Measurements from ENCODE around the gene KAT8.
A peak's percentile ranks its signal among the peaks of the same experiment; 100 is the strongest.
"Not testable (repeated sequence)": the region's sequence is repeated elsewhere in the genome, so short reads cannot be mapped to it uniquely, and the experiment has no call there.

Gene KAT8

GRCh38 chr16:31133046-31133501 is 15.6 kb downstream of the KAT8 start:
- no peak for DNase-seq

GRCh38 chr16:31134091-31134571 is 16.7 kb downstream of the KAT8 start:
- DNase-seq, result no peak

- no peak for DNase-seq
Measured at GRCh38 chr16:31134625-31135534, 17.4 kb downstream of the KAT8 start.

GRCh38 chr16:31135535-31136286 is 18.2 kb downstream of the KAT8 start, which contains the start of gene PRSS8:
Gene PRSS8, minus strand, starts transcription at chr16:31135727. Its CDS starts 229 bp downstream, at chr16:31135498.
- DNase-seq, result no peak

GRCh38 chr16:31136287-31136662 is 18.8 kb downstream of the KAT8 start:
- DNase-seq, result no peak

- DNase-seq, result not testable (repeated sequence)
Measured at GRCh38 chr16:31136822-31137499, 19.5 kb downstream of the KAT8 start.

- DNase-seq, result no peak
Measured at GRCh38 chr16:31138621-31139578, 21.4 kb downstream of the KAT8 start.

- DNase-seq, result not testable (repeated sequence)
Measured at GRCh38 chr16:31141071-31141469, 23.6 kb downstream of the KAT8 start.

GRCh38 chr16:31141489-31142108 is 24.1 kb downstream of the KAT8 start:
- peak; percentile 68 for DNase-seq

GRCh38 chr16:31142109-31143010 is 24.9 kb downstream of the KAT8 start:
- peak; percentile 99 for DNase-seq

GRCh38 chr16:31143011-31143693 is 25.7 kb downstream of the KAT8 start:
- DNase-seq, result no peak

- no peak for DNase-seq
Measured at GRCh38 chr16:31143694-31144148, 26.3 kb downstream of the KAT8 start.

GRCh38 chr16:31144418-31144817 is 27.0 kb downstream of the KAT8 start:
- not testable (repeated sequence) for DNase-seq

- no peak for DNase-seq
Measured at GRCh38 chr16:31145398-31145990, 28.0 kb downstream of the KAT8 start.

GRCh38 chr16:31147574-31147973 is 30.1 kb downstream of the KAT8 start:
- DNase-seq, result no peak

- no peak for DNase-seq
Measured at GRCh38 chr16:31148281-31148728, 30.8 kb downstream of the KAT8 start.

GRCh38 chr16:31148896-31149295 is 31.4 kb downstream of the KAT8 start:
- no peak for DNase-seq

- no peak for DNase-seq
Measured at GRCh38 chr16:31149332-31149731, 31.9 kb downstream of the KAT8 start.
